ENCODE data around the gene UBL4A. TPM values are rescaled to one million over a fixed set of nuclear protein-coding genes. Genes with fewer than 3 reads are reported as not detected.
A peak's percentile ranks its signal among the peaks of the same experiment; 100 is the strongest.

Gene UBL4A
- 116 and 139 TPM in 2 replicates for total RNA-seq (2014; rRNA removed; shearing (Covaris generic))

- DNase-seq (ENCODE audit: low spot score), result peak; percentile 51
Measured at GRCh38 chrX:154486396-154487207, at the start of gene UBL4A. Gene UBL4A, minus strand, starts transcription at chrX:154486615. Its CDS starts 31 bp downstream, at chrX:154486584.

- DNase-seq (ENCODE audit: low spot score), result no peak
Measured at GRCh38 chrX:154535892-154536291, 49.5 kb upstream of the UBL4A start.

DNA sequence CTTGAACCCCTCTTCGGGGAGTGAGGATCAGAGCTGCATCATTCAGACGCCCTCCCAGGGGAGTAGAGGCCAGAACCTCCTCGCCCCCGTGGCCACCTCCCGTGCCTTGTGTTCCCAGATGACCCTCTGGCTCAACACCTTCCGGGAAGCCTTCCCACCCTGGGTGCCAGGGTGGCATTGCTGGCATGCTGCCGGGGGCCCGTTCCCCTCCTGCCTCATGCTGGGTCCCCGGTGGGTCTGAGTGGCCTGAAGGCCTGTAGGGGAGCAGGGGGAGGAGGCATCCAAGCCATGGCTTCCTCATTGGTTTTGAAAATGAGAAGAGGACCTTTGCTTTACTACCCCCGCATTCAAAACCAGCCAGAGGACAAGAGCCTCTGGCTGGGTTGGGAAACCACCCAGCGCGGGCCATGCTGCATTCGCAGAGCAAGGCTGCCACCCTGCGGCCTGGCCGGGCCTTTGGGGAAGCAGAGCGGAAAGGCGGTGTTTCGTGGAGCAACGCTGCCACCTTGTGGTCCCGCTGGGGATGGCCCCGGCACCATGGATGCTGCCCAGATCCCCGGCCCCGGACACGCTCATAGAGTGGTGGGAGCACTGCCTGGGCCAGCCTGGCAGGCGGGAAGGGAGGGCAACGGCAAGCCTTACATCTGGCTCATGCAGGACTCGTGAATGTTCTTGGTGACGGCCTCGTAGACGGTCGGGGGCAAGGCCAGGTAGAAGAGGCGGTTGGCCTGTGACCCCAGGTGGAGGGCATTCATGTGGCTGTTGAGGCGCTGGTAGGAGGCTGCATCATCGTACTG, 48.3 kb upstream of the UBL4A start:
- peak; percentile 76 for DNase-seq (ENCODE audit: low spot score)

DNA sequence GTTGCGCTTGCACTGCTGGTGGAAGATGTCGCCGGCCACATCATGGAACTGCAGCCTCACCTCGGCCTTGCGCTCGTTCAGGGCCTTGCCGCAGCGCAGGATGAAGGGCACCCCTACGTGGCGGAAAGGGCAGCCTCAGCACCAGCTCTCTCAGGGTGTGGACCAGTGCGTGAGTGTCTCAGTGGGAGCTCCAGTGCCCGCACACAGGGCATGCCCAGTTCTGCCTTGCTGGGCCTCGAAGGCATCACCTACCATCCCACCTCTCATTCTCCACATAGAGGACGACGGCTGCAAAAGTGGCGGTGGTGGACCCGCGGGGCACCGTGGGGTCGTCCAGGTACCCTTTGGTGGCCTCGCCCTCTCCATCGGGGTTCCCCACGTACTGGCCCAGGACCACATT, 46.3 kb upstream of the UBL4A start:
- DNase-seq (ENCODE audit: low spot score), result no peak

DNA sequence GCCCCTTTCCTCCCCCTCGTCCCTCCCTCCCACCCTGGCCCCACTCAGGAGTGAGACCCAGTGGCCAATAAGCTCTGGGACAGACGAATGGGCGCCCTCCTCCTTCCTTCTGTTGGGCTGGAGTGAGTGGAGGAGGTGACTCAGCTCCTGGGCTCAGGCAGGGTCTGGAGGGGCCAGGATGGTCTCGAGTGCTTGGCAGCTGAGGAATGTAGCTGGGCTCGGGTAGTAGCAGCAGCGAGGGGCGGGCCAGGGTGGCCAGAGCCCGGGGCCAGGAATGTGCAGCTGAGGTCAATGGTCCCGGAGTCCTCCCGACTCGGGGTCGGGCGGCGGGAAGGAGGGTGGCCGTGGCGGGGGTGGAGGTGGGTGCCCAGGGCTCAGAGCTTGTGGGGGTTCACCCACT, 45.2 kb upstream of the UBL4A start:
- peak; percentile 86 for DNase-seq (ENCODE audit: low spot score)

DNA sequence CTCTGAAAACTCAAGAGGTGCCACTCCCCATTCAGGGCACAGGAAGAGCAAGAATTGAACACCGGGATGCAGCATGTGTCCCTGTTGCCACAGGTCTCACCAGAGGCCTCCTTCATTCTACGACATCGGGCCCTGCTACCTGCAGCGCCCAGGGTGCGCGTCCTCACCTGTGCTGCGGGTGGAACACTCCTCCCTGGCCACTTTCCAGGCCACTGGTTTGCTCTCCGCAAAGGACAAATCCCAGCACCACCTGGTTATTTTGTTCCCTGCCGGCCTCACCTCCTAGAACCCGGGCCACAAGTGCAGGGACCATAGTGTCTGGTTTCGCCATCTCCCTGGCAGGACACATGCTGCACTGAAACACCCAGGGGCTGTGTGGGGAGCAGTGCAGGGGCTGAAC, 43.9 kb upstream of the UBL4A start:
- DNase-seq (ENCODE audit: low spot score), result no peak

DNA sequence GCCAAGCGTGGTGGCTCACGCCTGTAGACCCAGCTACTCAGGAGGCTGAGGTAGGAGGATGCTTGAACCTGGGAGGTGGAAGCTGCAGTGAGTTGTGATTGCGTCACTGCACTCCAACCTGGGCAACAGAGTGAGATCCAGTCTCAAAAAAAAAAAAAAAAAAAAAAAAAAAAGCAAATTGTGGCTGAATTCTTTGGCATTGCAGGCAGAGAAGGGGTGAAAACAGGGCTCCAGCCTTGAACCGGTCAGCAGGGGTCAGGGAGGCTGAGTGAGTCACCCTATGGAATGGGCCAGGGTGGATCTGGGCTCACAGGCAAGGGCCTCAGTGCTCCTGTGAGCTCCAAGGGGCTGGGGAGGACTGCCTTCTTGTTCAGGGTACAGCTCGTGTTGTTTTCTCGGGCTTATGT, 42.8 kb upstream of the UBL4A start:
- DNase-seq (ENCODE audit: low spot score), result peak; percentile 45

GRCh38 chrX:154526901-154527675, 40.7 kb upstream of the UBL4A start:
- peak; percentile 85 for DNase-seq (ENCODE audit: low spot score)

- no peak for DNase-seq (ENCODE audit: low spot score)
Measured at GRCh38 chrX:154525606-154526490, 39.4 kb upstream of the UBL4A start.

GRCh38 chrX:154519389-154519788, 33.0 kb upstream of the UBL4A start:
- no peak for DNase-seq (ENCODE audit: low spot score)

DNA sequence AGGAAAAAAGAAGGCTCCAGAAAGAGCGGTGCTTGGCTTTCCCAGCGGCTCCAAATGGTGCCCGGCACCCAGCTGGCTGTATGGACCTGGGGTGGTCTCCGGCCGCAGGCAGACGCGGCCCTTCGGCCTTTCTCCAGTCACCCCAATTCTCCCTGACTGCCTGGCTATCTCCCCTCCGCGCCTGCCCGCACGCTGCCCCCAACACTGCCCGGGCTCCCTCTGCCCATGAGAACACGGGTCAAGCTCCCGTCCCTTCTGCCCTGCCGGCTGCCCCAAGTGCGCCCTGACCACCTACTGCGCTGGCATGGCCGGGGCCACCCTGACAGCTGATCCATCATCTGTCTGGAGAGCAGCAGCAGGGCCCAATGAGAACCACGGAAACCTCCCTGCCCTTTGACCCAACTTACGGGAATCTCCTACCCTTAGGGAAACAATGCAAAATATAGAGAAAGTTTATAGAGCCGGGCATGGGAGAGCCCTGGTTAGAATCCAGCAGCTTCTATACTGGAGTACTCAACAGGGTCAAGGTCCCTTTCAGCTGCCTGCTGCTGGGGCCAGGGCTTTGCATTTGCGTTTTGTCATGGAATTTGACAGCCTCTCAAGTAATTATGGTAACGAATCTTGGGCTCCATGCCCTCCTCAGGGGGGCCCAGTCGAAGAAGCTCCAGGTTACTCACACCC, 30.8 kb upstream of the UBL4A start:
- DNase-seq (ENCODE audit: low spot score), result no peak

GRCh38 chrX:154516656-154517100, 30.3 kb upstream of the UBL4A start:
- no peak for DNase-seq (ENCODE audit: low spot score)

GRCh38 chrX:154515966-154516655, 29.7 kb upstream of the UBL4A start, which contains the start of gene FAM3A:
Gene FAM3A, minus strand, starts transcription at chrX:154516232. Its CDS starts 460 bp downstream, at chrX:154515772.
- peak; percentile 75 for DNase-seq (ENCODE audit: low spot score)

GRCh38 chrX:154515090-154515965, 28.9 kb upstream of the UBL4A start:
- DNase-seq (ENCODE audit: low spot score), result no peak

GRCh38 chrX:154513716-154514115, 27.3 kb upstream of the UBL4A start:
- no peak for DNase-seq (ENCODE audit: low spot score)

GRCh38 chrX:154512879-154513553, 26.6 kb upstream of the UBL4A start:
- DNase-seq (ENCODE audit: low spot score), result no peak

DNA sequence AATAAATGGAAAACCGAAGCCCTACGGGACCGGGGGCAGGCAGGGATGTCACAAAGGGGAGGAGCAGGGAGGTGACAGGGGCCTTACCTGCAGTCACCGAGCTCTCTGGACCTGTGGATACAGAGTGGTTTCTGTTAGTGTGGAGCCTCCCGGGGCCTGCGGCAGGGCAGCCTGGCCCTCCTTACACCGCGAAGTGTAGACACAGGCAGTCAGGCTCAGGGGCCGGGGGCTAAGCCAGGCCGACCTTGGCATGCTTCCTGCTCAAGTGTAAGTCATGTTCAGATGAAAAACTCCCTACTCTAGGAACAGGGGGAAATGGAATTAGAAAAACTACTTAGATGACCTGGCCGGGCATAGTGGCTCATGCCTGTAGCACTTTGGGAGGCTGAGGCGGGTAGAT, 25.3 kb upstream of the UBL4A start:
- no peak for DNase-seq (ENCODE audit: low spot score)

DNA sequence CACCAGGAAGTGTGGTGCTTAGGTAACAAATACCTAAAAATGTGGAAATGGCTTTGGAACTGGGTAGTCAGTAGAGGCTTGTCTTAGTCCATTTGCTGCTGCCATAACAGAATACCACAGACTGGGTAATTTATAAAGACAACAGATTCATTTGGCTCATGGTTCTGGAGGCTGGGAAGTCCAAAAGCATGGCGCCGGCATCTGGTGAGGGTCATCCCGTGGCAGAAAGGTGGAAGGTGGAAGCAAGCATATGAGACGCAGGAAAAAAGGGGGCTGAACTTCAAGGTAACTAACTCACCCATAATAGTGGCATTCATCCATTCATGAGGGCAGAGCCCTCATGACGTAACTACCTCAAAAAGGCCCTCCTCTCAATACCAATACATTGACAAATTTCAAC, 23.0 kb upstream of the UBL4A start:
- no peak for DNase-seq (ENCODE audit: low spot score)

All from A172 (cell line).